Measurements from ENCODE around the gene SRGAP1.

The SRGAP1 gene

GRCh38 chr12:64098709-64099354 is 254.3 kb downstream of the SRGAP1 start:
- TF ChIP-seq CTCF (IDR thresholded peaks at IDR 0.05; ENCODE audit: low read depth, low read length, missing control alignments), result no peak
- no peak for DNase-seq (ENCODE audit: low read depth)
- no peak overlapping the region for H3K4me3 ChIP-seq (ENCODE audit: low read depth, low read length)

- no peak for DNase-seq (ENCODE audit: low read depth)
- H3K4me3 ChIP-seq (ENCODE audit: low read depth, low read length), result no peak overlapping the region
- TF ChIP-seq CTCF (IDR thresholded peaks at IDR 0.05; ENCODE audit: low read depth, low read length, missing control alignments), result no peak
Observed at GRCh38 chr12:64099397-64099796, 254.9 kb downstream of the SRGAP1 start.

DNA sequence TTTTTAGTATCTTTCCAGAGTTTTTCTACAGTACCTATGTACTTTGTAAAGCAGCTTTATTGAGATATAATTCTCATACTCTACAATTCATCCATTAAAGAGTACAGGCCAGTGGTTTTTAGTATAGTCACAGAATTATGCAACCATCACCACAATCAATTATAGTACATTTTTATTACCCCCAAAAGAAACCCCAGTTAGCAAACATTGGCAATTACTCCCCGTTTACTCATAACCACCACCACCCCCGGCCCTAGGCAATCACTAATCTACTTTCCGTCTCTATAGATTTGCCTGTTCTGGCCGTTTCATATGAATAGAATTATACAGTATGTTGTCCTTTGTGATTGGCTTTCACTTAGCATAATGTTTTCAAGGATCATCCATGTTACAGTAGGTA is 257.8 kb downstream of the SRGAP1 start:
- no peak for DNase-seq (ENCODE audit: low read depth)
- no peak for TF ChIP-seq CTCF (IDR thresholded peaks at IDR 0.05; ENCODE audit: low read depth, low read length, missing control alignments)
- H3K4me3 ChIP-seq (ENCODE audit: low read depth, low read length), result no peak overlapping the region

DNA sequence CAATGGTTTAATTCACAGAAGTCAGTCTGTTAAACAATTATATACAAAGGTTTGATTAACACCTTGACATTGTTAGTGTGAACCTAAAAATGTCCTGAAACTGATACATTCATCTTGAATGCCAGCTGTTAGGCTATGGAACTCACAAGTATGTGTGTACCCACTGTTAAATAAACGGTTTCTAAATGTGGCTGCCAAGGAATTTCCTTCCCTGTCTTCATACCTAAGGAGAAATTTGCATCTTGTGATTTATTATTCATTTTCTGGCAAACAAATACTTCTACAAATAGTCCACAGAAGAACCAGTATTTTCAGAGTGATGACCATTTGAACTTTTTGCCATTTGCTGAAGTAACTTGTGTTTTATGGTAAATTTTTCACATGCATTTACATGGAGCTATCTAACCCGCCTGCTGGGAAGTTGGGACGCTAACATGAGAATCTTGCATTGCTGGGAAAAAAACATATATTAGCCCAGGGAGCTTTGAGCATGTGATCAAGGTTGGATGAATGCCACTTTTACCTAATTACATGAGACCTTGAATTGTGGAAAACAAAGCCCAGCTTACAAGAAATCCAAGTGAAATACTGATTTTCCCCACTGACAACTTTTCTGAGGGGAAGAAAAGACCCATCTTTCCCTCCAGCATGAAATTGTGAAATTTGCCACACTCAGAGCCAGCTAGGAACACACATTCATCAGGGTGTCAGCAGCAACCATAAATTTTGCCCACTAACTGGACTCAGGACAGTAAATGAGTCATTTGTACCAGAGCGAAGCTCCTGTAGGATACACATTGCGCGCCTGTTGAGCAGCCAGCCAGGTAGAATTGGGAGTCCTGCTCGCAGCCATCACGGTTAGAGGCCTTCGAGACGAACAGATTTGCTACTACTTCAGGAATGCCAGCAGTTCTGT is 259.6 kb downstream of the SRGAP1 start:
- no peak for TF ChIP-seq CTCF (IDR thresholded peaks at IDR 0.05; ENCODE audit: low read depth, low read length, missing control alignments)
- DNase-seq (ENCODE audit: low read depth), result no peak
- H3K4me3 ChIP-seq (ENCODE audit: low read depth, low read length), result no peak overlapping the region

- no peak overlapping the region for H3K4me3 ChIP-seq (ENCODE audit: low read depth, low read length)
- TF ChIP-seq CTCF (IDR thresholded peaks at IDR 0.05; ENCODE audit: low read depth, low read length, missing control alignments), result no peak
- no peak for DNase-seq (ENCODE audit: low read depth)
Observed at GRCh38 chr12:64105026-64105425, 260.5 kb downstream of the SRGAP1 start.

DNA sequence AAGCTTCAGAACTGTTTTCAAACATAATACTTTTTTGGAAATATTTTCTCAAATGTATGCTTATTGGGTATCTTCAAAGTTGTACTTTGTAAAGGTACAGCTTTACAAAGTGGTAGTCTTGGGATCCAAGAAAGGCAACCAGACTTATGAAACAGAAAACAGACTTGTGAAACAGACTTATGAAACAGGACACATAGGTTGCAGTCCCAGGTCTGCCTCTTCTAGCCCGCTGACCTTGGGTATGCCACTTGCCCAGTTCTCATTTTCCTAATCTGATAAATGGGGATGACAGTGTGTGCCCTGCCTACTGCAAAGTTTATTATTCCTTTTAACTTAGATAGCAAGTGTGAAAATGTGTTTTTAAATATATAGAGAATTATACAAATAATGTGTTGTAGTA is 263.3 kb downstream of the SRGAP1 start:
- H3K4me3 ChIP-seq (ENCODE audit: low read depth, low read length), result no peak overlapping the region
- no peak for TF ChIP-seq CTCF (IDR thresholded peaks at IDR 0.05; ENCODE audit: low read depth, low read length, missing control alignments)
- no peak for DNase-seq (ENCODE audit: low read depth)
